ENCODE results near the gene RPS6KL1.

The RPS6KL1 gene

GRCh38 chr14:74924061-74924460 lies 1.0 kb upstream of the RPS6KL1 start:
- H3K4me1 ChIP-seq (ENCODE audit: insufficient read depth, insufficient read length), result no peaks in the 10 kb centered on the region
- H3K9me3 ChIP-seq (ENCODE audit: insufficient read depth, low read length), result no peaks in the 10 kb centered on the region
- no peak overlapping the region for H3K9ac ChIP-seq (ENCODE audit: insufficient read length, low read depth)
- H3K36me3 ChIP-seq (ENCODE audit: insufficient read depth, insufficient read length, low read length), result no peaks in the 10 kb centered on the region
- DNase-seq (ENCODE audit: low read depth, low spot score), result no peak
- TF ChIP-seq ZNF274 (IDR thresholded peaks at IDR 0.05; ENCODE audit: low read depth, low read length), result no peak
- no peak for TF ChIP-seq SUZ12 (IDR thresholded peaks at IDR 0.05; ENCODE audit: extremely low read depth, insufficient read depth, insufficient read length)
- TF ChIP-seq YY1 (IDR thresholded peaks at IDR 0.05; ENCODE audit: insufficient read depth, insufficient read length), result no peak
- H3K27me3 ChIP-seq (ENCODE audit: insufficient read depth, insufficient read length), result peaks cover 13% of the 10 kb centered on the region
- no peak overlapping the region for H3K4me3 ChIP-seq (ENCODE audit: insufficient read length, low read depth)

DNA sequence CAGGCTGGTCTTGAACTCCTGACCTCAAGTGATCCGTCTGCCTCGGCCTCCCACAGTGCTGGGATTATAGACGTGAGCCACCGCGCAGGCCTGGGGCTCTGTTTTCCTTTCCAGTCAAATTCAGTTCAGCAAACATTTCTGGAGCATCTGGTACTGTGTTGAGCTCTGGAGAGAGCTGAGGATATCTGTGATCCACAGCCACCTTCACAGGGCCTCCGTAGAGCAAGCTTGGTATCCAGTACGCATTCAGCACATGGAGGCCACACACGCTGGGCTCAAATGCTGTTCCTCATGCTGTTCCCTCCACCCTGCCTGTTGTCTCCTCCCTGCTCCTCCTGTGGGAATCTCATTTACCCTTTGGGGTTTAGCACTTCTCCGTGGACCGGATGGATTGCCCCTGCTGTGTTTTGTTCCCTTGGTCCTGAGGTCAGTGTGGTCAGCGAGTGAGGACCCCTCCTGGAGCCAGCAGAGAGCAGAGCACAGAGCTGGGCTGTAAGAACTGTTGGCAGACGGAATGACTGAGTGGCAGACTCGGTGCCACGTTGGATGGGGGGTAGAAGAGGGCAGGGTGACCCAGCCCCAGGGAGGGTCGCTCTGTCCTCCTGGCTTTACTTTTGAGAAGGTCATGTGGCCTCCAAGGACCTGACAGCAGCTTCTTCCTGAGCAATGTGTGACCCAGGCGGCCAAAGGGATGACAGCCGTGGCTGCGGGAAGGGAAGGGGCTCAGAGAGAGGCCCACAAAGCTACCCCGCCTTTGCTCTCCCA lies 891 bp downstream of the RPS6KL1 start:
- no peak for TF ChIP-seq SUZ12 (IDR thresholded peaks at IDR 0.05; ENCODE audit: extremely low read depth, insufficient read depth, insufficient read length)
- TF ChIP-seq YY1 (IDR thresholded peaks at IDR 0.05; ENCODE audit: insufficient read depth, insufficient read length), result no peak
- no peak for TF ChIP-seq ZNF274 (IDR thresholded peaks at IDR 0.05; ENCODE audit: low read depth, low read length)
- Histone ChIP-seq H3K27me3 (ENCODE audit: insufficient read depth, insufficient read length) (peaks cover 13% of the 10 kb centered on the region), H3K4me3 (ENCODE audit: insufficient read length, low read depth) (peak overlapping the region; percentile 61), H3K9ac (ENCODE audit: insufficient read length, low read depth) (peak overlapping the region; percentile 42), H3K4me1 (ENCODE audit: insufficient read depth, insufficient read length) (peaks cover 3% of the 10 kb centered on the region), H3K9me3 (ENCODE audit: insufficient read depth, low read length) (no peaks in the 10 kb centered on the region), H3K36me3 (ENCODE audit: insufficient read depth, insufficient read length, low read length) (no peaks in the 10 kb centered on the region)
- DNase-seq (ENCODE audit: low read depth, low spot score), result no peak

DNA sequence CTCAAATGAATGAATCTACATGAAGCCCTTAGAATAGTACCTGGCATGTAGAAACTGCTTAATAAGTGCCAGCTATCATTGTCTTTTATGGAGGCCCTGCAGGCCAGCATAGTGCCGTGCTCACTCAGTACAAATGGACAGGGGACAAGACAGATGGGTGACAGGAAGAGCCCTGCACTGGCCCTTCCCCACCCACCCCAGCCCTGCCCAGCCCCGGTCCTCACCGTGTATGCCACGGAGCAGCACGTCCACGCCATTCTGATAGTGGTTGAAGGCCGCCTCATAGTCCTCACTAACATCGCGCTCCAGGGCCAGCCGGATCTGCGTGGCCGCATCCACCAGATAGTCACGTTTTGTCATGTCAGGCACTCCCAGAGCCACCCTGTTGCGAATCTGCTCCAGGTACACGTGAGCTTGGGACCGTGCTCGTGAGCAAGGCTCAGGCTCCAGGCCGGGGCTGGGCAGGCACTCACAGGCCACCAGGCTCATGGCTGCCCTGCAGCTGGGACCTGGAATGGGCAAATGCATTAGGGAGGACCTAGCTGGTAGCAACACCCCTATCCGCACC lies 1.9 kb downstream of the RPS6KL1 start:
- Histone ChIP-seq H3K4me1 (ENCODE audit: insufficient read depth, insufficient read length) (peaks cover 3% of the 10 kb centered on the region), H3K4me3 (ENCODE audit: insufficient read length, low read depth) (no peak overlapping the region), H3K36me3 (ENCODE audit: insufficient read depth, insufficient read length, low read length) (no peaks in the 10 kb centered on the region), H3K9ac (ENCODE audit: insufficient read length, low read depth) (no peak overlapping the region), H3K9me3 (ENCODE audit: insufficient read depth, low read length) (no peaks in the 10 kb centered on the region), H3K27me3 (ENCODE audit: insufficient read depth, insufficient read length) (peaks cover 13% of the 10 kb centered on the region)
- TF ChIP-seq YY1 (IDR thresholded peaks at IDR 0.05; ENCODE audit: insufficient read depth, insufficient read length) (no peak), ZNF274 (IDR thresholded peaks at IDR 0.05; ENCODE audit: low read depth, low read length) (no peak), SUZ12 (IDR thresholded peaks at IDR 0.05; ENCODE audit: extremely low read depth, insufficient read depth, insufficient read length) (no peak)
- no peak for DNase-seq (ENCODE audit: low read depth, low spot score)

DNA sequence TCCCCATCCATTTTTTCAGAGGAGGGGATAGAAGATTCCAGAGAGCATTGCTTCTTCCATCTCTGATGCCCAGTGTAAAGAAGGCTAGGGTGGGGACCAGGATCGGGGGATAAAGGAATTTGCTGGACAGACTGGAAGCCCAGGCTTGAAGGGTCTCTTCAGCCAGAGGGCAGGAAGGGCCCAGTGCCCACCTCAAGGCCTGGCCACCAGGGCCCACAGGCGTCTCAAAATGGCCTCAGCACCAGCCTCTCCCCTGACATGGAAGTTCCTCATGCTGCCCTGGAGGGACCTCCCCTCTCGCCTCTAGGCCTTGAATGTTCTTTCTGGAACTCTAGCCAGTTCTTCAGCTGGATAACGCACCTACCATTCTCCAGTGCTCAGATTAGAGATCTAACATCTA lies 2.8 kb downstream of the RPS6KL1 start:
- H3K36me3 ChIP-seq (ENCODE audit: insufficient read depth, insufficient read length, low read length), result no peaks in the 10 kb centered on the region
- no peaks in the 10 kb centered on the region for H3K9me3 ChIP-seq (ENCODE audit: insufficient read depth, low read length)
- peaks cover 13% of the 10 kb centered on the region for H3K27me3 ChIP-seq (ENCODE audit: insufficient read depth, insufficient read length)
- no peak for DNase-seq (ENCODE audit: low read depth, low spot score)
- H3K4me3 ChIP-seq (ENCODE audit: insufficient read length, low read depth), result no peak overlapping the region
- H3K9ac ChIP-seq (ENCODE audit: insufficient read length, low read depth), result no peak overlapping the region
- no peak for TF ChIP-seq SUZ12 (IDR thresholded peaks at IDR 0.05; ENCODE audit: extremely low read depth, insufficient read depth, insufficient read length)
- no peak for TF ChIP-seq ZNF274 (IDR thresholded peaks at IDR 0.05; ENCODE audit: low read depth, low read length)
- no peak for TF ChIP-seq YY1 (IDR thresholded peaks at IDR 0.05; ENCODE audit: insufficient read depth, insufficient read length)
- H3K4me1 ChIP-seq (ENCODE audit: insufficient read depth, insufficient read length), result peaks cover 3% of the 10 kb centered on the region

GRCh38 chr14:74919421-74920165 lies 3.5 kb downstream of the RPS6KL1 start:
- DNase-seq (ENCODE audit: low read depth, low spot score), result no peak
- no peaks in the 10 kb centered on the region for H3K36me3 ChIP-seq (ENCODE audit: insufficient read depth, insufficient read length, low read length)
- H3K4me1 ChIP-seq (ENCODE audit: insufficient read depth, insufficient read length), result peaks cover 3% of the 10 kb centered on the region
- TF ChIP-seq YY1 (IDR thresholded peaks at IDR 0.05; ENCODE audit: insufficient read depth, insufficient read length) (no peak), SUZ12 (IDR thresholded peaks at IDR 0.05; ENCODE audit: extremely low read depth, insufficient read depth, insufficient read length) (no peak), ZNF274 (IDR thresholded peaks at IDR 0.05; ENCODE audit: low read depth, low read length) (no peak)
- H3K9ac ChIP-seq (ENCODE audit: insufficient read length, low read depth), result no peak overlapping the region
- H3K27me3 ChIP-seq (ENCODE audit: insufficient read depth, insufficient read length), result peaks cover 13% of the 10 kb centered on the region
- H3K9me3 ChIP-seq (ENCODE audit: insufficient read depth, low read length), result no peaks in the 10 kb centered on the region
- H3K4me3 ChIP-seq (ENCODE audit: insufficient read length, low read depth), result no peak overlapping the region

DNA sequence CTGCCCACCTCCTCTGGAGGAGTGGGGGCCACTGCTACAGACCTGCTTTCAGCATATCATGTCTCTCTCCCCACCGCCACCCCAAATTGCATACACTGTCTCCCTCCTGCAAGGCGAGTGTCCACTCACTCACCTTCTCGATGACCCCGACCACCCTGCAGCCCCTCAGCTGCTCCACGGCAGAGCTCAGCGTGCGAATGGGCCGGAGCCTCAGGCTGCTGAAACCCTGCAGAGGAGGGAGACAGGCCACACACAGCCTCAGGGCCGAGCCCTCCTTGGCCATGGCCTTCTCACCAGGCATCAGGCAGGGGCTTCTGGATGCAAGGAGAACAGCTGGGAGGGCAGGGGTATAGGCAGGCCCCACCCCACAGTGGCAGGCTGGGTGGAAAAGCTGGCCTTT lies 4.7 kb downstream of the RPS6KL1 start:
- peaks cover 13% of the 10 kb centered on the region for H3K27me3 ChIP-seq (ENCODE audit: insufficient read depth, insufficient read length)
- peaks cover 3% of the 10 kb centered on the region for H3K4me1 ChIP-seq (ENCODE audit: insufficient read depth, insufficient read length)
- H3K4me3 ChIP-seq (ENCODE audit: insufficient read length, low read depth), result no peak overlapping the region
- H3K9ac ChIP-seq (ENCODE audit: insufficient read length, low read depth), result no peak overlapping the region
- TF ChIP-seq ZNF274 (IDR thresholded peaks at IDR 0.05; ENCODE audit: low read depth, low read length), result no peak
- TF ChIP-seq SUZ12 (IDR thresholded peaks at IDR 0.05; ENCODE audit: extremely low read depth, insufficient read depth, insufficient read length), result no peak
- TF ChIP-seq YY1 (IDR thresholded peaks at IDR 0.05; ENCODE audit: insufficient read depth, insufficient read length), result no peak
- H3K9me3 ChIP-seq (ENCODE audit: insufficient read depth, low read length), result no peaks in the 10 kb centered on the region
- no peaks in the 10 kb centered on the region for H3K36me3 ChIP-seq (ENCODE audit: insufficient read depth, insufficient read length, low read length)
- DNase-seq (ENCODE audit: low read depth, low spot score), result no peak

- Histone ChIP-seq H3K4me3 (ENCODE audit: insufficient read length, low read depth) (no peak overlapping the region), H3K27me3 (ENCODE audit: insufficient read depth, insufficient read length) (peaks cover 9% of the 10 kb centered on the region), H3K4me1 (ENCODE audit: insufficient read depth, insufficient read length) (peaks cover 3% of the 10 kb centered on the region), H3K36me3 (ENCODE audit: insufficient read depth, insufficient read length, low read length) (no peaks in the 10 kb centered on the region), H3K9me3 (ENCODE audit: insufficient read depth, low read length) (no peaks in the 10 kb centered on the region), H3K9ac (ENCODE audit: insufficient read length, low read depth) (no peak overlapping the region)
- TF ChIP-seq YY1 (IDR thresholded peaks at IDR 0.05; ENCODE audit: insufficient read depth, insufficient read length), result no peak
- no peak for TF ChIP-seq SUZ12 (IDR thresholded peaks at IDR 0.05; ENCODE audit: extremely low read depth, insufficient read depth, insufficient read length)
- TF ChIP-seq ZNF274 (IDR thresholded peaks at IDR 0.05; ENCODE audit: low read depth, low read length), result no peak
- no peak for DNase-seq (ENCODE audit: low read depth, low spot score)
These were observed 5.4 kb downstream of the RPS6KL1 start for GRCh38 chr14:74917646-74918081.

All from NT2/D1 (cell line).